G401.6 (cell line): Measurements from ENCODE around the gene FNDC10.

Experiments used
- FAIRE-seq: peaks from 2 replicates; lab custom pipeline; 2012; peaks lifted over from hg19 to GRCh38; lab: Jason Lieb, UNC

The FNDC10 gene

GRCh38 chr1:1627829-1628753 is 28.2 kb upstream of the FNDC10 start:
- FAIRE-seq, result no peak

- FAIRE-seq, result no peak
These were observed 27.4 kb upstream of the FNDC10 start for GRCh38 chr1:1627261-1627828.

GRCh38 chr1:1626207-1627141 is 26.5 kb upstream of the FNDC10 start:
- no peak for FAIRE-seq

GRCh38 chr1:1625824-1626206 is 25.9 kb upstream of the FNDC10 start:
- no peak for FAIRE-seq

- no peak for FAIRE-seq
These were observed 25.5 kb upstream of the FNDC10 start for GRCh38 chr1:1625404-1625775.

- no peak for FAIRE-seq
These were observed 24.8 kb upstream of the FNDC10 start for GRCh38 chr1:1624443-1625403.

- no peak for FAIRE-seq
These were observed 23.9 kb upstream of the FNDC10 start for GRCh38 chr1:1623631-1624442.

- no peak for FAIRE-seq
These were observed 23.3 kb upstream of the FNDC10 start for GRCh38 chr1:1623181-1623630.

- no peak for FAIRE-seq
These were observed 22.8 kb upstream of the FNDC10 start for GRCh38 chr1:1622788-1623094.

GRCh38 chr1:1622010-1622787 is 22.3 kb upstream of the FNDC10 start:
- no peak for FAIRE-seq

- FAIRE-seq, result no peak
These were observed 21.5 kb upstream of the FNDC10 start for GRCh38 chr1:1621173-1622009.

GRCh38 chr1:1620433-1621139 is 20.7 kb upstream of the FNDC10 start:
- FAIRE-seq, result no peak

- no peak for FAIRE-seq
These were observed 20.0 kb upstream of the FNDC10 start for GRCh38 chr1:1619917-1620361.

GRCh38 chr1:1618396-1619068 is 18.6 kb upstream of the FNDC10 start:
- no peak for FAIRE-seq

- FAIRE-seq, result no peak
These were observed 18.0 kb upstream of the FNDC10 start for GRCh38 chr1:1617925-1618324.

GRCh38 chr1:1617516-1617915 is 17.6 kb upstream of the FNDC10 start:
- no peak for FAIRE-seq

GRCh38 chr1:1616838-1617237 is 16.9 kb upstream of the FNDC10 start:
- no peak for FAIRE-seq
